ENCODE measurements around the gene FAM107B.
"Not testable (repeated sequence)": the region's sequence is repeated elsewhere in the genome, so short reads cannot be mapped to it uniquely, and the experiment has no call there.

Gene FAM107B

DNA sequence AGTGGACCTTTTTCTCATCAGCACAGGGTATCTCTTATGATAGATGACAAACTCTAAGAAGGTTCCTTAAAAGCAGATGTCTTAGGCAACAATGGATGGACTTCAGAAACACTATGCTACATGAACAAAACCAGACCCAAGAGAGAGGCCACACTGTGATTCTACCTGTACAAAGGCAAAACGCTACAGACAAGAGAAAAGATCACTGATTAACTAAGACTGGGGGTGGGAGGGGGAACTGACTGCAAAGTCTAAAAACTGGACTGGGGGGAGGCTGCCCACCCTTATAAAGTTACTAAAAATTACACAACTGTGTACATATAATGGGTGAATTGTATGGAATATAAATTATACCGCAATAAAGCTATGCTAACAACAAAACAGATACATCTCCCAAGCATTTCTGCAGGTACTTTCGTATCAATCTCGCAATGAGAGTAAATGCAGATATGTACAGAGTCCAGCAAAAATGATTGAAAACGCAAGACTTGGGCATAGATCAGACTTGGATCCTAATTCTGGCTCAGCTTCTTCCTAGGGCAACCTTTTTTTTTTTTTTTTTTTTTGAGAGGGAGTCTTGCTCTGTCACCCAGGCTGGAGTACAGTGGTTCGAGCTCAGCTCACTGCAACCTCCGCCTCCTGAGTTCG, 179.7 kb downstream of the FAM107B start:
- DNase-seq: no peak

DNA sequence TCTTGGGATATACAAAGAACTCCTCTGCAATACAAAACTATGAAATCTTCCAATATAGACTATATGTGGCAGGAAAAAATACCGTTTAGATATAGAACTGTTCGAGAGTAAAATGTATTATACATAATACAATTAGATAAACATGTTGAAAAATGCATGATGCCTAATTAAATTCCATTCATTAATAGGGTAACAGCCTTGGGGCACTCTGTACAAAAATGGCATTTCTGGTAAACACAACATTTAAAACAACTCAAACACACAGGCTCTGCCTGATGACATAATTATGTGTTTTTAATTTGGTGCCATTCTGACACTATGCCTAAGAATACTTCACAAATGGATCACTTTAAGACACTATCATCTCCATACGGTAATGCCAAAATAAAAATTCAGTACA, 180.9 kb downstream of the FAM107B start:
- DNase-seq: no peak

DNA sequence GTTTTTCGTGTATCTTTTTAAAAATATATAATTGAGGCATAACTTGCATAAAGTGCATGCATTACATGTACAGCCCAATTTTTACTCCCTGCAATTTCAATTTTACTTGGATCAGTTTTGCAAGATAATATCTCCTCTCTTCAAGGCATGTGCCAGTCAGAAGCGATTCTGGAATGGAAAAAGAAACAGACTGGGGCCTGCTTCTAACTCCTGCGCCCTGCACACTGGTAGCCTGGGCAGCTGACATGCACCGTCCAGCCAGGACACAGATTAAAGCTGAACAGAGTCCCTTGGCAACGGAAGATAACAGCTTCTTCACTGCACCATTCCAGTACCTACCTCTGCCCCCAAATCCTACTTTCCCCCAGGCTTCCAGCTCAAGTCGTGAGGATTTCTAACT, 182.1 kb downstream of the FAM107B start:
- DNase-seq: no peak

DNA sequence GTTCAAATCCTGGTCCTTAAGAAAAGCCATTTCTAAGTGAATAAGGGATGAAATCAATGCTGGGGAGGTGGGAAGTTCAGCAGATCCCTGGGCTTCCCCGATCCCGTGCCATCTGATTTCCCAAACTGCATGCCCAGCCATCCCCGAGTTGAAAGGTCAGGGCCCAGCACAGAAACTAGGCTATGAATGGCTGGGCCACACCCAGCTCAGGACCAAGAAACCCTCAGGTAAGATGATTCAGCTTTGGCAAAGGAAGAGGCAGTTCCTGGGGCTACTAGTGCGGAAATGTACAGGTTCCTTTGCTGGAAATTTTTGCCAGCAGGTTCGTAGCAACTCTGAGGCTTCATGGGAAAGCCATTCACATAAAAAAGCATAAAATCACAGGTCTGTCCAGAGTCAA, 182.7 kb downstream of the FAM107B start:
- DNase-seq: no peak

DNA sequence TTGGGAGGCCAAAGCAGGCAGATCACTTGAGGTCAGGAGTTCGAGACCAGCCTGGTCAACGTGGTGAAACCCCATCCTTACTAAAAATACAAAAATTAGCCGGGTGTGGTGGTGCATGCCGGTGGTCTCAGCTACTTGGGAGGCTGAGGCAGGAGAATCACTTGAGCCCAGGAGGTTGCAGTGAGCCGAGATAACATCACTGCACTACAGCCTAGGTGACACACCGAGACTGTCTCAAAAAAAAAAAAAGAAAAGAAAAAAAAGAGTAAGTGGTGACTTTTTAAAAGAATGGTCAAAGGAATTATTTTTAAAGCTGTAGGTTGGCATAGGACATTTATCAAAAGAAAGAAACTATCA, 185.8 kb downstream of the FAM107B start:
- not testable (repeated sequence) for DNase-seq

DNA sequence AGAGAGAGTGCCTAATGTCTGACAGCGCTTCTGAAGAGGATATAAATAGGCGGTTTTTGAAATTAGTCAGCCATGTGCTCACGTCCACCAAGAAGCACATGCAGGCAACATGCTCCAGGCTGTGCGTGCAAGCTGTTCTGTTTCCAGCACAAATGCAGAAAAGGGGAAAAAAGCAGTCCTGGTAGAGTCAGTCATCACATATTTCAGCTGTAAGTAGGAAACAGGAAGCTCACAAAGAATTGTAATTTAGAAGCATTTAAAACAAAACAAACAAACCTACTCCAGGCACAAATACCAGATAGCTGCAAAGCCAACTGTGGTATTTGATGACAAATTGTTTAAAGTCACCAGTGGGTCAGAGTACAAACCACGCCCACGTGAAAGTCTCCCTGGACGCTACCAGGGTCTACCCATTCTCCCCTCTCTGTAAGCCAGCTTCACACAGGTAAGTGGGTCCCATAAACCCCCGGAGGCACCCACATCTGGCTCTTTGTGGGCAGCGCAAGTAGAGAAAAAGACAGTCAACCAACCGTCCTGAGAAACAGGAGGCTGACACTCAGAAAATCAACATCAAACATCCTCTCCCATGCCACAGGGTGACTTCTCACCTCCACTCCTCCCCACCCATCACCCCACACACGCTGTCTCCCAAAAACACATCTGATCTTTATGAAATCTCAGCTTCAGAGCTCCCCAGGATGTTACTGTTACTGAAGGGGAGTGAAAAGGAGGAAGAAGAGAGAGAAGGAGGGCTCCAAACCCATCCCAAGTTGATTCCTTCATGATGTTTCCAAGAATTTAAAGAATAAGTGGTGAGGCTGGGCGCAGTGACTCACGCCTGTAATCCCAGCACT, 186.4 kb downstream of the FAM107B start:
- DNase-seq: no peak

DNA sequence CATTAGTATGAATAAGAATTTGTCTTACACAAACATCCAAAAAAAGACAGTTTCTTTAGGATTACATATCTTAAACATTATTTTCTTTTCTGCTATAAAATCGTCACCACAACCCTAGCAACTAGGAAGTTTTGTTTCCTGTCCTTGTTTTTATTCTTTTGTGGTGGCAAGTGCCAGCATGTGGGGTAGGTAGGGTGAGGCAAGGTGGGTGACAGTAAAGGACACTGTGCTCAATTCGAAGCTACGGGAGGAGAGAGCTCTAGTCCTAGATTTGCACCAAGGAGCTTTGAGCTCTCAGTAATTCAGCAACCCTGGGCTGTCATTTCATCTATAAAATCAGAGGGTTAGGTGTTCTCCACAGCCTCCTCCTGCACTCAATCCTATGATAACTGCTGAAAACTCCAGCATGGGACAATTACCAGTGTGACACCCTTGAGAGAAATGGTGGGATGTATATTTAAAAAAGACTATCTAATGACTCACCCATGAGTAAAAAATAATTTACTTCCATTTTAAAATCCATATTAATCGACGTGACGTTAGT, 187.1 kb downstream of the FAM107B start:
- no peak for DNase-seq

DNA sequence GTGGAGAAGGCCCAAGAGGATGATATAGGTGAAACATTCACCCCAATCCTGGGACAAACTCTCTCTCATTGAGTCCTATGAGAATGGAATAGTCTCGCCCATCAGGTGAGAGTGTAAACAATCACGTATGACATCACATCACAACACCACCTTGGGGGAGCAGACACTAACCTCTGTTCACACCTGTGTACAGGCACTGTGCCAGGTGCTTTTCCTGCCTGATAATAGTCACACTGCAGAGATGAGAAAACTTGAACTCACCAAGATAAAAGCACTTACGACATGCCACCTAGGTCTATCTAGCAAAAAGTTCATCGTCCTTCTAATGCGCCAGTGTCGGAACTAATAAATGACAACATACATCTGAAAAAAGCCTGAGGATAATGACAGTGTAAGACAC, 187.8 kb downstream of the FAM107B start:
- no peak for DNase-seq

DNA sequence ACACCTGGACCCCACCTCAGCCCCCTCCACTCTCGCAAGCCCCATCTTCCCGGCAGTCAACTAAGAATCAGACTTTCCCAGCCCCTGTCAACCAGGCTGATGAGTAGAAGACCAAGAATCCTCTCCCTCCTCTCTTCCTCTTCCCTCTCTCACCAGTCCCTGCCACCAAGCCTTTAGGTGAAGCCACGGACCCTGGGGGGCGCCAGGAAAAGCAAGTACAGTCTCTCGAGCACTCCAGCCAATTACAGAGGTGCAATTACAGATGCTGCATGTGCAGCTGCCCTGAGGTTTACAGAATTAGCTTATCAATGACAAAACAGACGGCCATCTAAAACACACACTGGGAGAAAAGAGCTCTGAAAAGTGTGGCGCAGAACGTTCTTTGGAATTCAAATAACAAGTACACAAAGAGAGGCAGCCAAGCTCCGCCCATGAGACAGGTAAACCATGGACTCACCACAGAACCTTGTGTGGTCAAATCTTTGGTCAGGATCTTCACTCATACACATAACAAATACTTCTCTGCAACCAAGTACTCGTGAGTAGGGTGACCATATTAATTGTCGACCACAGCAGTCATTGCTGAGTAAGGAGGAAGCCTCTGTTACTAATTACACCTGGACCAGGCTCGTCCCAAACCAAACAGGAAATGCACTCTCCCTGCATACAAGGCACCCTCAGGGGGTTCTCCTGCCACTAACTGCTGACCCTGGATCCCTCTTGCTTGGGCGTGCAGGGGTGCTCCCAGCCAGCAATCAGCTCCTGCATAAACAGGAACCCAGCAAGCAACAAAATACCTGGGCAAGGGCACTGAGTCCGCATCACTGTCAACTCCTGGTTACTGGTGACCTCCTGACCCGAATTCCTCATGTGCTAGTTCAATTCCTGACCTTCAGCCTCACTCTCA, 189.2 kb downstream of the FAM107B start:
- DNase-seq: no peak

DNA sequence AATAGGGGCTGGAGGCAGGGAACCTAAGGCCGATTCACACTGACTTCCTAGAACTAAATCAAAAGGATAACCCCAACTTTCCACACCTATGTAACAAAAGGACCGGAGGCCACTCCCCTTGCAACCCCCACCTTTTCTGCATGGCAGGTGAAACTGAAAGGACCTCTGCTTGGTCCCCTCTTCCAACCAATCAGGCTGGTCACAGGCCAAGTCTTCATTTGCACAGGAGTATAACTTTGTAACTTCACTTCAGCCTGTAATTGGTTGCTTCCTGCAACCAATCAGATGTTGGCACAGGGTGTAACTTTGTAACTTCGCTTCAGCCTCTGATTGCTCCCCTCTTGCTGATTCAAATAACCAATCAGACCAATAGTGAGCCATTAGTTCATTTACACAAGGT, 190.0 kb downstream of the FAM107B start:
- DNase-seq: no peak

DNA sequence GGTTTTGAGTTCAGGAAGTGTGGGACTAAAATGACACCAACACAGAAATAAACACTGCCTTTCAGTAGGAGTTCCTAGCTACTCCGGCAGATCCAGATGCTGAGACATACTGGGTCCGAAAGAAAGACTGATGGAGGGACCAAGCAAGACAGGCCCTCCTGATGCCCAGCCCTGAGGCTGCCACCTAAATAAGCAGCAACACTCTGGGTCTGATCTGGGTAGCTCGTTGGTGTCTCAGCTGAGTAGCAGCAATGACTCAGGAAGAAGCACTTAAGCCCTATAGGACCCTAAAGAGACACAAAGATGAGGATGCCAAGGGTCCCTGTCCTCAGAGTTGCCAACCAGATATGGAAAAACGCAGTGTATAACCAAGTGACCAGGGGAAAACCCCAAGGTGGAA, 190.7 kb downstream of the FAM107B start:
- DNase-seq: no peak

DNA sequence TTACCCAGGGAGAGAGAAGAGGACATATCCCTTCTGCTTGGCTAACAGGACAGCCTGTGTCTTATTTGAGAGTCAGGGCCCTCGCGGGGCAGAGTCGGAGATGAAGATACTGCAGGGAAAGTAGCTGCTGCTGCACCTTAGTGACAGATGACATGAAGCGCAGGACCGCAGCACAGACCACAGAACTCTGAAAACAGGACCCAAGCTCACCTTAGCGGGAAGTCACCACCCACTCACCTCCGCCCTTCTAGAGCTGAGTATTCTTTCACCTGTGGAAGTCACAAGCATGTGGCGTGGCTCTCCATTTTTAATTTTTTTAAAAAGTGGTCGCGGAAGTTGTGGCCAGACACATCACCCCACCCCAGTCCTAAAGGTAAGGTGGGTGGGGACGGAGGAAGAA, 191.4 kb downstream of the FAM107B start:
- no peak for DNase-seq

DNA sequence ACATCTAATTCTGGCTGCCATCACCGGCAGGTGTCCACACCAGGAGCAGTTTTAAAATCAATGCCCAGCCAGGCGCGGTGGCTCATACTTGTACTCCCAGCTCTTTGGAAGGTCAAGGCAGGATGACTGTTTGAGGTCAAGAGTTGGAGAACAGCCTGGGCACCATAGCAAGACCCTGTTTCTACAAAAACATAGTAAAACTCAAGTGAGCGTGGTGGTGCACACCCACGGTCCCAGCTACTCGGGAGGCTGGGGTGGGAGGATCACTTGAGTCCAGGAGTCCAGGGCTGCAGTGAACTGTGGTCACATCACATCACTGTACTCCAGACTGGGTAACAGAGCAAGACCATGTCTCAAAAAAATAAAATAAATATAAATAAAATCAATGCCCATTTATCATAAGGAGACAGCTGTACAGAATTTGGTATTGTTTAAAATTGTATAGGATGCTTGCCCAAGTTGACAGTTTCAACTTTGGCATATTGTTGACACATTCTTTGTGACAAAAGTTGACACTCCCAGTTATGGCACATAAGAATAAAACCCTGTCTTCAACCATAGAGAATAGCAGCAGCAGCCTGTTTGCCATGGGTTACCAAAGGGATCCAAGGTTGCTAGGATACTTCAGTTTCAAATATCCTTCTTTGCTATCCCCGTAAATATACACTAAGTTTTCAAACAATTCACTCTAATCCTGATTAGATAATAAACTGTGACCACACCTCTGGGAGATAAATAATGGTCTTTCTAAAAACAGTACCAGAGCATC, 193.0 kb downstream of the FAM107B start:
- DNase-seq: no peak

DNA sequence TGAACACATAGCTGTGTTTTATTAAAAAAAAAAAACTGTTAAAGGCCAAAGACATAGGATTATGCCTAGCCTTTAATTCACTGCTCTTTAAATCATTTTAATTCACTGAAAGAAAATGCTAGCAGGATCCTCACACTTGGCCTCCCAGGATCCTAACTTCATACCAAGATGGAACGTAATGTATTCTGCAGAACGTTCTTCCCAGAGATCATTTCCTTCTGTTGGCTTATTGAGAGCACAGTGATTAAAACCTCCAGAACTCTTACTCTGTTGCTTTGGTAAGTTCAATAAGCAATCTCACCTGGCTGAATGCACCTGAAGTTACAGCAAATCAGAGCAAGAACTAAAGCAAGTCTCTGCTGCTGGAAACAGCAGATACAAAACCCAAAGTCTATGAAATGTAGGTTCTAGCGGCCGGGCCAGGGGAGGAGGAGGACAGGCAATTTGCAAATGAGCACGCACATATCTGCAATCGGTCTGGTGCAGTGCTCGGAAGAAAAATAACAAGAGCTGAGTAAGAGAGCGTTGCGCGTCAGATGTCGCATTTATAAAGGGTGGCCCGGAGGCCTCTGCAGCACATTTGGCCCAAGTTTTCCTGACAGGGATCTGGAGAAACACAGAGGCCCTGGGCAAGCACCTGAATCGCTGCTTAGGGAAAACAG, 193.9 kb downstream of the FAM107B start:
- no peak for DNase-seq

DNA sequence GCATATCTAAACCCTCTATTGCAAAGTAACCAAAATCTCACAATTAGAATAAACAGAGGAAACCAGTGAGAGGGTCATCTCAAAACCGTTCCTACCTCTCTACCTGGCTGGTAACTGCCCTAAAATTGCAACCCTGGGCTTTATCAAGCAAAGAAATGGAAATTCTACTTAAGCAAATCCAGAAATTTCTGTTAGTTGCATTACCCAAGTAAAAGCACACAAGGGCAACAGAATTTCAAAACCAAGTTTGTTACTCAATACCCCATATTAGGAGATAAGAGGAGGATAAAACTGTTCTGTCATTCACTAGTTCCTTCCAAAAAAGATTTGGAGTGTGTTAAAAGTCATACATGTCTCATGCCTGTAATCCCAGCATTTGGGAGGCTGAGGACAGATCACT, 195.3 kb downstream of the FAM107B start:
- no peak for DNase-seq

DNA sequence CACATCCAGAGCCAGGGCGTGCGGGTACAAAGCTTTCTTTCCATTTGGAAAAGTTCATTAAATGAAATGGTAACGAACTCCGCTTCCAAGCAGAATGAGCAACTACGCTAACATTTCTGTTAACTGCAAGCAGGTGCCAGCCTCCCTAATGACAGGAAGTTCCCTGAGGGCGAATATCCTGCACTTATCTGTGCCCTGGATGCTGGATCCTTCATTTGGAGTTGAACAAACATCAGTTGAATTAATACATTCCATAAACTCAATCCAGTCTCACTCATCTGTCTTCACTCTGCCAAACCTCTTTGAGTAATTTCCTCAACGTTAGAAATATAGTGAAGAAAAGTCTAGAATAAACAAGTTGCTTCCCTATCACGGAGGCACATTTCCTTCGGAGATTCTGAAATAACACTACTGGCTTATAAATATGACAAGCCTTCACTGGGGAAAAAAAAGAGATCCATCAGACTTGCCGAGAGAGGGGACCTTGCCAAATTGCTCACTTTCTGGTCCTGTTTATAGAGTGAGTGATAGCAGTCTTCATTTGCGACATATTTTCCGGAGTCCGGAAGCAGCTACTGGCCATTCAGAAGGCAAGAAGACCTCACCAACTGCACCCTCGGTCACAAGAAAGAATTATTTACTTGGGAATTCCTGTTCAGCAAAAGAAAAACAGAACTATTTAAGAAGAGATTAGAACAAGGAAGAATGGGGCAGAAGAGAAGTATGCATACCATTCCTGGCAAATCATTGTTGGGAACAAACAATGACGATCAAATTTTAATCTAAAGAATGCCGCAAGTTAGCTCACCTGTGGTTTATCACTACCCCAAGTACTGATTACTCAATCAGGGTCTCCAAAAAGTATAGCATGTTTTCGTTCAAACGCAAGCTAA, 196.4 kb downstream of the FAM107B start:
- DNase-seq: no peak

DNA sequence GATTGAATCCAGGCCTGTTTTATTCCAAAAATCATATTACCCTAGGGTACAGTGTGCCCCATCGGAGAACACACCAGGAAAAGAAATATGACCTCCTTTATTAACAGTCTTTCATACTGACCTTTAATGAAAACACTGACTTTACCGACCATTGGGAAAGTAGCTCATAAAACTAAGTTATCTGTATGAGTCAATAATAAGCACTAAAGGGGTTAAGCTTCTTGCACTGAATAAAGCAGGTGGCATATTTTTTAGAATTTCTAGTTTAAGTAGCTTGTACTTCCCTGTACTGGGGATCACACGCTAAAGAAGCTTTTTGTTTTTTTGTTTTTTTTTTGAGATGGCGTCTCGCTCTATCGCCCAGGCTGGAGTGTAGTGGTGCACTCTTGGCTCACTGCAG, 199.8 kb downstream of the FAM107B start:
- DNase-seq: no peak

DNA sequence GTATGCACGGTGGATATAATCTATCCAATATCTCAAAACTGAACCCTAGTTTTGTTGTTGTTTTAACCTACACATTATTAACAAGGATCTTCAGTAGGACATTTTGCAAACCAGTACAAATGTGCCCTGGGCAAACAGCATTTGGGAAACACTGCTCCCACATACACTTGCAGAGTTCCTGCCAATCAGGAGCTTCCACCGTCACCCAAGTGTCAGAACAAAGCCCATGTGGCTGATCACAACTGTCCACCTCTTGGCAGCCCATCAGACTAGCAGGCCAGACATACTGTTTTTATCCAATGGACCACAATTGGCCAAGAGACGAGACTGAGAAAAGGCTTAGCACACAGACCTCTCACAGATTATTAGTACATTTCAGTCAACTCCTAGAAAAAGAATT, 200.4 kb downstream of the FAM107B start:
- no peak for DNase-seq

DNA sequence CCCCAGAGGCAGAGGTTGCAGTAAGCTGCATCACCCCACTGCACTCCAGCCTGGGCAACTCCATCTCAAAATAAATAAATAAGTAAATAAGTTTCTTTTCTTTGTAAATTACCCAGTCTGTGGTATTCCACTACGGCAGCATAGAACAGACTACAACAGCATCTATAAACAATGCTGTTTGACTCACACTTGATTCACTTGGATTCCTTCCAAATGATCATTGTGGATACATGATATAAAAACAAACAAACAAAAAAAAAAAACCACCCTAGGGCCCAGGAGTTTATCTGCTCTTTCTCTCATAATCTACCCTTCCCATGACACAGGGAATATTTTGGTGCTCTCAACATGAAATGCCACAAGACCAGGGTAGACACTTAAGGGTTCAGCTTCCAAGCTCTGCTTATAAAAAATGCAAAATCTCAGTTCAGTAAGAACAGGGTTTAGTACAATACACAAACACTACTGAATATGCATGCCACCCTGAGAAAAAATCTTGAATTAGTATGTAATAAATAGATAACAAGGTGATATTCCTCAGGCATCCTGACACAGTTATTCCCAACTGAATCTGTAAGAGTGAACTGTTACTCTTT, 200.9 kb downstream of the FAM107B start:
- no peak for DNase-seq

DNA sequence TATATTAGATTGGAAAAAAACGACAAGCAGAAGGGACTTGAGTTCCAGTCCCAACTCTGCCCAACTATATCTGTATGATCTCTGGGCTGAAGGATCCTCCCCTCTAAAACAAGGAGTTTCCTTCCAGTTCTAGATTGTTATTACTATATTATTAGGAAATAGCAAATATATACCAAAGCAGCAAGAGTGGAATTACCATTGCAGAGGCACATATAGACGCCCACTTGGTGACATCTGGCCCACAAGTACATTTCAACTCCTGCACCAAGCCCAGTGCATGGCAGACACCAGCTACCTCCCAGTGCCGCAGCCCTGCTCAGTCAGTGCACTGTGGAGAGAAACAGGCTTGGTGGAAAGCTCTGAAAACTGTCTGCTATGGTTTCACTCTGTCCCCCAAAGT, 201.9 kb downstream of the FAM107B start:
- no peak for DNase-seq

Measured in NCI-H2227 treated with DMSO at 0.1 percent for 48 hours (cell line).